Measurements from ENCODE around the gene DMGDH. TPM values are rescaled to one million over a fixed set of nuclear protein-coding genes. Genes with fewer than 3 reads are reported as not detected.

The DMGDH gene
- total RNA-seq, 5 donors from 2014 or later (not counting 1 experiment from before 2014, with no cell fraction given) = 0.43 to 2.7 (median 0.70) TPM

DNA sequence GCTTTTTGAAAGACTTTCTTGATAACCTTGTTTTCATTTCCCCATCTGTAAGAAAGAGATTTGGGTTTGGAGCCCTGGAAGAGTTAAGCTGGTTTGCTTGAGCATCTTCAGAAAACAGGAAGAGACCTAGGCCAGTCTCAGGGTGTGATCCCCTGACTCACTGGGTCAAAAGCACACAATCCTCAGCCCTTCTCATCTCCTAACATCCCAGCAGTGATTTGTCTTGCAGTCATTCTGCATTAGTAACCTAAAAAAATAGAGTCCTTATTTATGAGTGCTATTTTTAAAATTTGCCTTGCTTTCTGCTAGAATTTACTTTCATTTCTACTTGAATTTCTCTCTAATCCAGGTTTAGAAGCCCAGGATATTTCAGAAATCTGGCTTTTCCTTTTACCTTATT is 68.0 kb downstream of the DMGDH start:
- no peak overlapping the region for H3K27ac ChIP-seq (ENCODE audit: low read length)
- H3K27me3 Mint-ChIP-seq = peaks cover 15 to 19% of the 10 kb centered on the region in 2 donors
- no peaks in the 10 kb centered on the region for H3K36me3 Mint-ChIP-seq
- ChIA-PET CTCF (no interaction called here), POLR2A (interaction anchor here in 1 of 2 donors (0.6 kb wide), 1 partner anchor 276 kb away, joined by 7 read pairs; no protein-coding TSS in a partner anchor)
- no peaks in the 10 kb centered on the region for H3K9me3 ChIP-seq
- H3K4me1 ChIP-seq (ENCODE audit: control insufficient read depth in 1 of 2, extremely low read depth in 1 of 2, insufficient read depth in 2 of 2, low read length in 2 of 2) = no peaks in the 10 kb centered on the region
- no peak overlapping the region for H3K4me3 ChIP-seq (ENCODE audit: control insufficient read depth in 1 of 2, extremely low read depth in 1 of 2, low read length in 1 of 2)
- H3K36me3 ChIP-seq (ENCODE audit: control insufficient read depth in 2 of 2, extremely low read depth in 1 of 2, insufficient read depth in 1 of 2, low read length in 1 of 2) = no peaks in the 10 kb centered on the region
- ATAC-seq (replicated peaks in 1 of 4) (no peak), DNase-seq (no peak)
- no peak overlapping the region for H3K4me3 Mint-ChIP-seq
- peaks cover 0 to 7% of the 10 kb centered on the region in 2 experiments for H3K27me3 ChIP-seq (replicated peaks in 1 of 2; ENCODE audit: control insufficient read depth in 2 of 2, extremely low read depth in 1 of 2, insufficient read depth in 2 of 2, low read length in 1 of 2)
- no peak overlapping the region for H3K27ac Mint-ChIP-seq
- no peaks in the 10 kb centered on the region for H3K4me1 Mint-ChIP-seq
- no peaks in the 10 kb centered on the region for H3K9me3 Mint-ChIP-seq

DNA sequence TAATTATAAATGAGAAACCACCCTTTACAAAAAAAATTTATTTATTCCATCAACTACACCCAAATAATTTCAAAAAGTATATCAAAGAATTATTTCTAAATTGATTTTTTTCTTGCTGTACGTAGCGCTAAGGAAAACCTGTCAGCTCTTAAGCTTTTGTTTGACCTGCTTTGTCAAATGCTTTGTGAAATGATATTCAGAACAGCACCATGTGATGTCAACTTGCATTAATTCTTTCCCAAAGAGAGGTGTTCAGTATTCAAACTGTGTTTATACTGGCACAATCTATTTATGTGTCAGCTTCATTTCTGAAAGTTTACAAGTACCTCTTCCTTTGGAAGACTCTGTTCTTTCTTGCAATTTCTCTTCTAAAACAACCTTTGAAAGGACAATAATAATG is 72.4 kb downstream of the DMGDH start:
- no peak for ATAC-seq (replicated peaks in 1 of 4)
- peaks cover 3 to 6% (median 5%) of the 10 kb centered on the region in 3 donors for H3K9me3 Mint-ChIP-seq
- H3K4me1 Mint-ChIP-seq = peaks cover 9 to 21% (median 12%) of the 10 kb centered on the region in 3 donors
- ChIA-PET CTCF (interaction anchor here in 1 of 2 donors (1.1 kb wide), 1 partner anchor 25 kb away, joined by 4 read pairs; no protein-coding TSS in a partner anchor), POLR2A (no interaction called here)
- H3K4me3 Mint-ChIP-seq = no peak overlapping the region
- no peak for DNase-seq
- Histone ChIP-seq H3K36me3 (ENCODE audit: control insufficient read depth in 2 of 2, extremely low read depth in 1 of 2, insufficient read depth in 1 of 2, low read length in 1 of 2) (no peaks in the 10 kb centered on the region), H3K27me3 (replicated peaks in 1 of 2; ENCODE audit: control insufficient read depth in 2 of 2, extremely low read depth in 1 of 2, insufficient read depth in 2 of 2, low read length in 1 of 2) (peaks cover 0 to 3% of the 10 kb centered on the region in 2 experiments), H3K4me1 (ENCODE audit: control insufficient read depth in 1 of 2, extremely low read depth in 1 of 2, insufficient read depth in 2 of 2, low read length in 2 of 2) (peaks cover 0 to 6% of the 10 kb centered on the region in 2 experiments), H3K9me3 (no peaks in the 10 kb centered on the region), H3K4me3 (ENCODE audit: control insufficient read depth in 1 of 2, extremely low read depth in 1 of 2, low read length in 1 of 2) (no peak overlapping the region), H3K27ac (ENCODE audit: low read length) (no peak overlapping the region)
- peaks cover 6 to 8% of the 10 kb centered on the region in 2 donors for H3K27me3 Mint-ChIP-seq
- no peak overlapping the region for H3K27ac Mint-ChIP-seq
- no CpG with 5 or more reads among the region's 2 CpGs for WGBS (ENCODE audit: insufficient coverage)
- no peaks in the 10 kb centered on the region for H3K36me3 Mint-ChIP-seq

DNA sequence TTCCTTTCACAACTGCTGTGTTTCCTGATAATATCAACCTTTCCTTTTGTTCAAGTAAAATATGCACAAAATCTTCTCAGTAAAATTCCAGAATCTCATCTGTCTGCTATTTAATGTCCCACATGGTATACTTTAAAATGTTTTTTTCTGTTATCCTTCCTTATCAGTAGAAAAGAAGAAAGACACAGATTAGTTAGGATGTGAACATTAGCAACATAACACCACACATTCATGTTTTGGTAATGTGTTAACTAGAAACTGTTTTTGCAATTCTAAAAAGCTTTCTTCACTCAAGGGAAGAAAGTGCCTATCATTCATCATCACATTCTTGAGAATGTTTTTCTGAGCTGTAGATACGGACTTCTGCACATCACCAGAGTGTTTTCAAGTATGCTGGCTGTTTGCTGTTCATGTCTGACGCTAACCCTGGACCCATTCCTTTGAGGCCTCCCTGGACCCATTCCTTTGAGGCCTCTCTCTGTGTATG is 73.9 kb downstream of the DMGDH start:
- Mint-ChIP-seq H3K27me3 (peaks cover 3 to 8% of the 10 kb centered on the region in 2 donors), H3K36me3 (no peaks in the 10 kb centered on the region), H3K9me3 (peaks cover 3 to 6% (median 5%) of the 10 kb centered on the region in 3 donors), H3K4me1 (peaks cover 9 to 21% (median 12%) of the 10 kb centered on the region in 3 donors), H3K4me3 (no peak overlapping the region), H3K27ac (no peak overlapping the region)
- no peak for DNase-seq
- Histone ChIP-seq H3K4me3 (ENCODE audit: control insufficient read depth in 1 of 2, extremely low read depth in 1 of 2, low read length in 1 of 2) (no peak overlapping the region), H3K27ac (ENCODE audit: low read length) (no peak overlapping the region), H3K36me3 (ENCODE audit: control insufficient read depth in 2 of 2, extremely low read depth in 1 of 2, insufficient read depth in 1 of 2, low read length in 1 of 2) (no peaks in the 10 kb centered on the region), H3K4me1 (ENCODE audit: control insufficient read depth in 1 of 2, extremely low read depth in 1 of 2, insufficient read depth in 2 of 2, low read length in 2 of 2) (peaks cover 0 to 6% of the 10 kb centered on the region in 2 experiments), H3K27me3 (replicated peaks in 1 of 2; ENCODE audit: control insufficient read depth in 2 of 2, extremely low read depth in 1 of 2, insufficient read depth in 2 of 2, low read length in 1 of 2) (peaks cover 0 to 3% of the 10 kb centered on the region in 2 experiments), H3K9me3 (no peaks in the 10 kb centered on the region)
- POLR2A ChIA-PET = no interaction called here
- ATAC-seq (replicated peaks in 1 of 4) = no peak
- 100% methylated on average over 2 of the region's 2 CpGs for WGBS (ENCODE audit: insufficient coverage)
- CTCF ChIA-PET = no interaction called here

DNA sequence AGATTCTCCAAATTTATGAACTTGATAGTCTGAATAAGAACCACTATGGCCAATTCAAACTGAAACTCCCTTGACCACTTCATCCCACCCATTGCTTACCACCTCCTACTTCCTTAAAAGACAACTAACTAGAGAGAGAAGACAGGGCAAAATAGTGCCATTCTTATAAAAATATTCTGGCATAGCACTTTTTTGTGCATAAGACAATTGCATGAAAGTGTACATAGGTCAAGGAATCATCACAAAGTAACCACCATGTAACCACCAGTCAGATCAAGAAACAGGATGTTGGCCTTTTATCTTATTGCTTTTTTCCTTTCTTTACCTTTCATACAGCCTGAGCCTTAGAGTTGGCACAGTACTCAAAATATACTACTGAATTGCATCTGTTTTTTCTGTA is 76.3 kb downstream of the DMGDH start:
- H3K9me3 Mint-ChIP-seq = peaks cover 3 to 6% (median 5%) of the 10 kb centered on the region in 3 donors
- ATAC-seq (replicated peaks in 1 of 4) (peak; percentile 69 to 83 (median 74)), DNase-seq (peak in 1 of 35 experiments; percentile 8)
- ChIA-PET POLR2A (interaction anchor here in 1 of 2 donors (0.8 kb wide), 1 partner anchor 12 kb away, joined by 4 read pairs; no protein-coding TSS in a partner anchor), CTCF (no interaction called here)
- peaks cover 9 to 21% (median 12%) of the 10 kb centered on the region in 3 donors for H3K4me1 Mint-ChIP-seq
- Histone ChIP-seq H3K36me3 (ENCODE audit: control insufficient read depth in 2 of 2, extremely low read depth in 1 of 2, insufficient read depth in 1 of 2, low read length in 1 of 2) (no peaks in the 10 kb centered on the region), H3K4me1 (ENCODE audit: control insufficient read depth in 1 of 2, extremely low read depth in 1 of 2, insufficient read depth in 2 of 2, low read length in 2 of 2) (peaks cover 0 to 6% of the 10 kb centered on the region in 2 experiments), H3K4me3 (ENCODE audit: control insufficient read depth in 1 of 2, extremely low read depth in 1 of 2, low read length in 1 of 2) (no peak overlapping the region), H3K27me3 (replicated peaks in 1 of 2; ENCODE audit: control insufficient read depth in 2 of 2, extremely low read depth in 1 of 2, insufficient read depth in 2 of 2, low read length in 1 of 2) (no peaks in the 10 kb centered on the region), H3K27ac (ENCODE audit: low read length) (no peak overlapping the region), H3K9me3 (no peaks in the 10 kb centered on the region)
- peaks cover 3 to 4% of the 10 kb centered on the region in 2 donors for H3K27me3 Mint-ChIP-seq
- H3K36me3 Mint-ChIP-seq = no peaks in the 10 kb centered on the region
- no peak overlapping the region for H3K27ac Mint-ChIP-seq
- H3K4me3 Mint-ChIP-seq = peak overlapping the region in 1 of 3 donors; percentile 15

DNA sequence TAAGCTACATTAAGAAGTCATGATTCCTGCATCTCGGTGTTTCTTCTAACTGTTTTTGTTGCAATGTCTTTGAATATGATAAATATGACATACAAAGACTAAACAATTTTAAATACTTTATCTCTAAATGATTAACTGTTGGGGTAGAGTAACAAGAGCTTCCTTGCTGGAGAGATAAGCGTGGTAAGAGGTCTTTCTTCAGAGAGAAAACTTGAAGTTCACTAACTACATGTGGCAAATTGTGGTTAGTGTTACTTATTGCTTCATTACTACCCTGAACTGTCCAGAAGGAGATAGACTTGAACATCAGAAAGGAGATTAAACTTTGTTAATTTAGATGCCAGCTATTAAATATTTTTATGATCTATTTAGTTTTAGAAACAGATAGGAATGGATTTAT is 77.3 kb downstream of the DMGDH start:
- H3K9me3 ChIP-seq = no peaks in the 10 kb centered on the region
- Mint-ChIP-seq H3K27ac (no peak overlapping the region), H3K9me3 (peaks cover 3 to 6% (median 5%) of the 10 kb centered on the region in 3 donors), H3K4me3 (no peak overlapping the region), H3K27me3 (peaks cover 3 to 4% of the 10 kb centered on the region in 2 donors), H3K4me1 (peaks cover 9 to 21% (median 12%) of the 10 kb centered on the region in 3 donors), H3K36me3 (no peaks in the 10 kb centered on the region)
- ChIA-PET POLR2A (no interaction called here), CTCF (interaction anchor here in 1 of 2 donors (1.0 kb wide), 1 partner anchor 31 kb away, joined by 3 read pairs; no protein-coding TSS in a partner anchor)
- H3K4me1 ChIP-seq (ENCODE audit: control insufficient read depth in 1 of 2, extremely low read depth in 1 of 2, insufficient read depth in 2 of 2, low read length in 2 of 2) = peaks cover 0 to 6% of the 10 kb centered on the region in 2 experiments
- ATAC-seq (replicated peaks in 1 of 4) = no peak
- no peak overlapping the region for H3K4me3 ChIP-seq (ENCODE audit: control insufficient read depth in 1 of 2, extremely low read depth in 1 of 2, low read length in 1 of 2)
- no peak overlapping the region for H3K27ac ChIP-seq (ENCODE audit: low read length)
- DNase-seq = no peak
- H3K27me3 ChIP-seq (replicated peaks in 1 of 2; ENCODE audit: control insufficient read depth in 2 of 2, extremely low read depth in 1 of 2, insufficient read depth in 2 of 2, low read length in 1 of 2) = no peaks in the 10 kb centered on the region
- H3K36me3 ChIP-seq (ENCODE audit: control insufficient read depth in 2 of 2, extremely low read depth in 1 of 2, insufficient read depth in 1 of 2, low read length in 1 of 2) = no peaks in the 10 kb centered on the region
- WGBS (ENCODE audit: insufficient coverage) = no CpG with 5 or more reads among the region's 2 CpGs

DNA sequence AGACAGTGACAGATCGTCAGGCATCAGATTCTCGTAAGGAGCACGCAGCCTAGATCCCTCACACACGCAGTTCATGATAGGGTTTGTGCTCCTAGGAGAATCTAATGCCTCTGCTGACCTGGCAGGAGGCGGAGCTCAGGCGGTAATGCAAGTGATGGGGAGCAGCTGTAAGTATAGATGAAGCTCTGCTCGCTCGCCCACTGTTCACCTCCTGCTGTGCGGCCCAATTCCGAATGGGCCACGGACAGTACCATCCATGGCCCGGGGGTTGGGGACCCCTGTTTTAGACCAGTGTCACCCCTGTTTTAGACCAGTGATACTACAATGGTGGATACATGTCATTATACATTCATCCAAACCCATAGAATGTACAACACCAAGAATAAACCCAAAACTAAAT is 80.4 kb downstream of the DMGDH start:
- WGBS (ENCODE audit: insufficient coverage) = 100% methylated on average over 8 of the region's 12 CpGs
- H3K9me3 Mint-ChIP-seq = no peaks in the 10 kb centered on the region
- H3K4me3 Mint-ChIP-seq = no peak overlapping the region
- POLR2A ChIA-PET = no interaction called here
- peaks cover 22 to 30% (median 24%) of the 10 kb centered on the region in 3 donors for H3K4me1 Mint-ChIP-seq
- DNase-seq (no peak), ATAC-seq (replicated peaks in 1 of 4) (no peak)
- Histone ChIP-seq H3K27ac (ENCODE audit: low read length) (no peak overlapping the region), H3K9me3 (no peaks in the 10 kb centered on the region), H3K36me3 (ENCODE audit: control insufficient read depth in 2 of 2, extremely low read depth in 1 of 2, insufficient read depth in 1 of 2, low read length in 1 of 2) (no peaks in the 10 kb centered on the region), H3K4me1 (ENCODE audit: control insufficient read depth in 1 of 2, extremely low read depth in 1 of 2, insufficient read depth in 2 of 2, low read length in 2 of 2) (peaks cover 8 to 11% of the 10 kb centered on the region in 2 experiments), H3K4me3 (ENCODE audit: control insufficient read depth in 1 of 2, extremely low read depth in 1 of 2, low read length in 1 of 2) (no peak overlapping the region), H3K27me3 (replicated peaks in 1 of 2; ENCODE audit: control insufficient read depth in 2 of 2, extremely low read depth in 1 of 2, insufficient read depth in 2 of 2, low read length in 1 of 2) (no peaks in the 10 kb centered on the region)
- no peaks in the 10 kb centered on the region for H3K36me3 Mint-ChIP-seq
- CTCF ChIA-PET = no interaction called here
- no peaks in the 10 kb centered on the region for H3K27me3 Mint-ChIP-seq
- H3K27ac Mint-ChIP-seq = no peak overlapping the region
